CD4-positive, alpha-beta T cell treated with Interleukin-15 for 1 hour (primary cell): ENCODE results near the gene EPHB2.
"Not testable (repeated sequence)": the region's sequence is repeated elsewhere in the genome, so short reads cannot be mapped to it uniquely, and the experiment has no call there.

Experiments
- DNase-seq: peaks from one replicate; pipeline ENCODE4 v3.0.0-alpha.2; 2020

Gene EPHB2

DNA sequence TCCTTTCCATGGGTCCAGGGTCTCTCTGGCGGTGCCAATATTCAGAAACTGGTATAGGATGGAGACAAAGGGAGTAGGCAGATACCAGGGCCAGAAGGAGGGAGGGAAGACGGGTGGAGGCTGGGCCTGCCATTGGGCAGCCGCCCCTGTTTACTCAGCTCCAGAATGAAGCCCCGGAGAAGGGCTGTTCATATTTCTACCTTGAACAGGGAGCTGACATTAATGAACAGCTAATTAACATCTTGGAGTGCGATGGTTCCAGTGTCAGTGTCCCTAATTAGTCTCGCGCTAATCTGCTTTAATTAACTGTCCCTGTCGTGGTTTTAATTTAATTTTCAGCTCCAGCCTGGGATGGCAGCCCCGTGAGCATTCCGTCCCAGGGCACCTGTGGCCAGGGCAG is 113.8 kb downstream of the EPHB2 start:
- no peak for DNase-seq

DNA sequence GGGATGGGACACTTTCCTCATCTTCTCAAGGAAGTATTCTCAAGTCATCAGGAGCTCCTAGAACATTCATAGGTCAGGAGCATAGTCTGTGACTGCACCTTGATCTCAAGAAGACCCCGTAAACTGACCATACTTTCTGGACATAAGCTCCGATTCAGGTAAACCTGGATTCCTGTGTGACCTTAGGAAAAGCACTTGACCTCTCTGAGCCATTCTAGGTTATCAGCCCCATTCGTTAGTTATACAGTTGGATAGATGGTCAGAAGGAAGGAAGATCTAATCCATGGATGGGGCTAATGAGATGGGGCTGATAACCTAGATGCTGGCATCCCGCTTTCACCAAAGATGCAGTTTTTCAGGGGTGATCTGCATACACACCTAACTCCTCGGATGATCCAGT is 114.3 kb downstream of the EPHB2 start:
- DNase-seq, result no peak

- DNase-seq, result no peak
Measured at GRCh38 chr1:22825486-22826189, 115.0 kb downstream of the EPHB2 start.

GRCh38 chr1:22826604-22827580 is 116.3 kb downstream of the EPHB2 start:
- DNase-seq, result no peak

- DNase-seq, result no peak
Measured at GRCh38 chr1:22827666-22828483, 117.2 kb downstream of the EPHB2 start.

DNA sequence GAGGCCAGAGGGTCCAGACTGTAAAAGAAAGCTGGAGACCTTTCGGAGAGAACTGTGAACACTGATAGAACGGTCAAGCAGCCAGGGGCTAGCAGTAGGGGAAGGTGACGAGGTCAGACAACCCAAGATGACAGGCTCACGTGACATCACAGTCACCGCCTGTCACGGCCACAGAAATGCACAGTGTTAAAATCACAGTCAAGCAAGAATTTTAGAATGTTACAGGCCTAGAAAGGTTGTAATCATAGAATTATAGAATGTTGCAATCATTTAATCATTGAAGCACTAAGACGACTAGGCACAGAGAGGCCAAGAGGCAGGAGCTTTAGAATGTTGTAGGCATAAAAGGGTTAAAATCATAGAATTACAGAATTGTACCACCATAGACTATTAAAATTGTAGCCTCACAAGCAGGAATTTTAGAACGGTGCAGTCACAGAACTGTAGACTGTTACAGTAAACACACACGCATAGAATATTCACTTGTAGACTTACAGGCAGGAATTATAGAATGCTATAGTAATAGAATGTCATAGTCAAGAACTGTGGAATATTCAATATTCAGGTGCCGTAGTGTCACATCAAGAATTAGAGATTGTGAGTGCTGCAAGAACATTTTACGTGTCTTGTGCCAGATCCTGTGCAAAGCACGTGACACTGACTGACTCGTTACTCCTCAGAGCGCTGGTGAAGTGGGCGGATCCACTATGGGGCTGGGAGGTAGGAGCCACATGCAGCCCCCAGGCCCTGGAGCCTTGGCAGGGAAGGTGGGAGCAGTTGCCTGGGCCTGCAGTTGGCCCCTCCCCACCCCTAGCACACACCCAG is 118.1 kb downstream of the EPHB2 start:
- DNase-seq, result no peak

DNA sequence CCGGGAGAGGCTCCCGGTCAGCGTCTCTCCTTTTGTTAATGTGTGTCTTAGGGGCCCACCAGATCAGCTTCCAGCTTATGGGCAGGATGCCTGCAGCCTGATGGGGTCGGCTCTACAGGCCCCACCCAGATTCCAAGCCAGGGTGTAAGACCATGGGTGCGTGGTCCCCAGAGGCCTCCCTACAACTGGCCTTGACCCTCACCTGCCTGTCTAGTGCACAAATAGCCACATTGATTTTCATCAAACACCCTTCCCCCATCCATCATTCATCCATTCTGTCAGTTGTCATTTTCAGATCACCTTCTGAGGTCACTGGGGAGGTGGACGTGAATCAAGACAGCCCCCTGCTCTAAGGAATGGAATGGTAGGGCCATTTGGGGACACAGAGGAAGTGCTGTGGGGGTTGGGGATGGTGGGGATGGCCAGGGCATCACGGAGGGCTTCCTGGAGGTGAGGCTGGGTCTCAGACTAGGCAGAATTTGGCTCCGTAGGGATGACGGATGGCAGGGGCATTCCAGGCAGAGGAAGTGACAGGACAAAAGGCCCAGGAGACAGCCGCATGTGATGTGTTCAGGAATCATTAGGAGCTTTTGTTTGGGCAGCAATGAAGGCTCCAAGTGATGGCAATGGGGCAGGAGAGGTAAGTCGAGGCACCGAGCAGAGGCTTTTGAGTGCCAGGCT is 118.8 kb downstream of the EPHB2 start:
- no peak for DNase-seq

DNA sequence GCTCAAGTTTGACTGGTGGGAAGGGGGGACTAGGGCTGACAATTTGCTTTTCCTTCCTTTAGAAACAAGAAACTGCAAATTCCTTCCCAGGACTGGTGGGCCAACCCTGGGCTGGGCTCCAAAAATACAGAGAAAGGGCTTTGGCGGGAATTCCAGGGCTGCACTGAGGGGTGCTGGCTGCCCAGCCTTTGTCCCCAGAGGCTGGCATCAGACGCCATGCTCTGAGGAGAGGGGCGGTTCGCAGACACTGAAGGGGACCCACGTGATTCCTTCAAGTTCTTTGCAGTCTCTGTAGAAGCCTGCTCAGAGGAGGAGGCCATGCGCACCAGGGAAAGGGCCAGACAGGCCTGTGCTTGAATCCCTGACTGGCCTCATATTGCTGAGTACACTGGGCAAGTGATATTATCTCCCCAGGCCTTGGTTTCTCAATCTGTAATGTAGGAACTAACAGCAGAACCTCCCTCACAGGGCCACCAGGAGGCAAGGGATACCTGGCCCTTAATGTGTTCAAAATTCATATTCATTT is 119.5 kb downstream of the EPHB2 start:
- DNase-seq, result no peak

DNA sequence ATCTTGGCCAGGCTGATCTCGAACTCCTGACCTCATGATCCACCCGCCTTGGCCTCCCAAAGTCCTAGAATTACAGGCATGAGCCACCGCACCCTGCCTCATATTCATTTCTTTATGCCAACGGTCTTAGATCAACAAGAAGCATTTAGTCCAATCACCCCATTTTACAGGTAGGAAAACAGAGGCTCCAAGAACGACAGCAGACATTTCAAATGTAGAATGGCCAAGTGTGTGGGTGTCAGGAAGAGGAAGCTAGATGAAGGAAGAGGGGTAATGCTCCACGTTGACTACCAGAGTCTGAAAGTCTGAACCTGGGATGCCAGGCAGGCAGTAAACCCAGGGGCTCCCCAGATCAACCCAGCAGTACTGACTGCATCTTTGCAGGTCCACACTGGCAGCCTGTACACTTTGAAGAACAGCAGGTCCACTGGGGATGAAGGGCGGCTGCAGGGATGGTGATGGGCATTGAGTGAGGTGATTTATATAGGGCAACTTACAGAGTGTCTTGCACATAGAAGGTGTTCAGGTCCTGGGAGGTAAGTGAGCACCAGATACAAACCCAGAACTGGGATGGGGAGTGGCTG is 120.2 kb downstream of the EPHB2 start:
- DNase-seq, result no peak

DNA sequence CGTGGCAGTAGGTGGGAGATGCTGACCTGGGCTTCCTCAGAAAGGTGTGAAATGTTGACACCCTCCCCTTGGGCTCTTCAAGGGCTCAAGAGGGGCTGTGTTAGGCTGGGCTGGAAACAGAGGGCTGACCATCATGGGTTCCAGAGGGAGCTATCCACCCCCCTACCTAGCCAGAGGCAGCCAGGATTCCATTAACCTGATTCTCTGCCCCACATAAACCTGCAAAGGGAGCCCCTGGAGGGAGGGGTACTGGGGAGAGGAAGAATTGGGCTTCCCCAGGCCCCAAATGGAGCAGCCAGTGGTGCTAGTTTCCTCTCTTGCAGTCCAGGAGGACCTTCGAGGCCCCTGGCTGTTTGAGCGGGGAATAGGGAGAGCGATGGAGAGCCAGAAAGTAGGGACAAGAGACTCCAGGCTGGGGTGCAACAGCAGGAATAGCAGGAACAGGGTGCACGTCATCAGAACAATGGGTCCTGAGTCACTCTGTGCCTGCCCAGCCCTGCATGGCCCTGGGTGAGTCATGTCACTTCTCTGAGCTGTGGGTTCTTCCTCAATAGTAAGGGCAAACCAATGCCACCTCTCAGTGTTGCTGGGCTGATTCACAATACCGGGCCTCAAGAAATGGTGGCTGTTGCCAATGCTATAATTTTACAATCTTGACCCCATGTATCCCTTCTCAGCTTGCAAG is 121.2 kb downstream of the EPHB2 start:
- peak; percentile 62 for DNase-seq

DNA sequence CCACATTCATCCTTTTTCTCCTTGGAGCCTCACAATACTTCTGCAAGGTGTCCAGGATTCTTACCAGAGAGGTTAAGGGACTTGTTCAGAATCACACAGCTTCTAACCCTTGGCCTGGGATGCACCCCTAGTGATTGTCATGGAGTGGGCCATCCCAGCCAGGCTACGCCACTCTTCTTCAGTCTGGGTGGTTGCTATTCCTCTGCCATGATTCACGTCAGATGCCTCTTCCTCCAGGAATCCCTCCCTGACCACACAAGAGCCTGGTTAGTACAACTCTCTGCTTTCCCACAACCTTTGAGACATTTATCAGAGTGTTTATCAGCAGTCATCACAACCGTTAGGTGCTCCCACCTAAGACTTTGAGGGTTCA is 121.8 kb downstream of the EPHB2 start:
- DNase-seq, result no peak

DNA sequence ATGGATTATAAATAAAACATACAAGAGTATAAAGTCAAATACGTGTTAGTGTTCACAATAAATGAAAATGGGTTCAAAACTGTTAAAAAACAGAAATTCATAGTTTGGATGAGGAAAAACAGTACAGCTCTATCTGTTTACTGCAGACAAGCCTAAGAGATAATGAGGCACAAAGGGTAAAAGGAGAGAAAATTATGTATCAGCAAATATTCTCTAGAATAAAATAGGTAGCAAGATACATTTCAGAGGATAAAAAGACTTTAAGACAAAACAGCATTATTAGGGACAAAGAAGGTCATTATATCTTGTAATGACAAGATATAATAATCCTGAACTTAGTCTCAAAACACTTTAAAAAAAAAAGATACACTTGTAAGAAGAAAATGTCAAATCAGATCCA is 123.1 kb downstream of the EPHB2 start:
- no peak for DNase-seq

- not testable (repeated sequence) for DNase-seq
Measured at GRCh38 chr1:22834420-22834819, 123.8 kb downstream of the EPHB2 start.

GRCh38 chr1:22835636-22836319 is 125.1 kb downstream of the EPHB2 start:
- DNase-seq, result no peak

DNA sequence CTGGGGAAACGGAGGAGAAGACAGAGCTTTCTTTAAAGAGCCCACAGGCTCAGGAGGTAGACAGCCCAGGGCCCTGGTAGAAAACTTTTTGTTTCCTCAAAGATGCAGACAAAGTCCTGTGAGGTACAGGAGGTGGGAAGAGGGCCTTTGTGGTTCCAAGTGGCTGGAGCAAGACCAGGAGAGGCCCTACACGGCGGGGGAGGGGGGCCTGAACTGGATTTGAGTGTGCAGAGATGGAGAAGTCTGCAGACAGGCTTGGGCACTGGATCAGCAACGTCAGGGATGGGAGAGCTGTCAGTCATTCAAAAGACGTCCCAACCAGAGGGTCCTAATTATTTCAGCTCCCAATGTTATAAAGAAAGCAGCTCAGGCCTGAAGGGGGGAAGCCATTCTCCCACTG is 126.2 kb downstream of the EPHB2 start:
- DNase-seq, result no peak

DNA sequence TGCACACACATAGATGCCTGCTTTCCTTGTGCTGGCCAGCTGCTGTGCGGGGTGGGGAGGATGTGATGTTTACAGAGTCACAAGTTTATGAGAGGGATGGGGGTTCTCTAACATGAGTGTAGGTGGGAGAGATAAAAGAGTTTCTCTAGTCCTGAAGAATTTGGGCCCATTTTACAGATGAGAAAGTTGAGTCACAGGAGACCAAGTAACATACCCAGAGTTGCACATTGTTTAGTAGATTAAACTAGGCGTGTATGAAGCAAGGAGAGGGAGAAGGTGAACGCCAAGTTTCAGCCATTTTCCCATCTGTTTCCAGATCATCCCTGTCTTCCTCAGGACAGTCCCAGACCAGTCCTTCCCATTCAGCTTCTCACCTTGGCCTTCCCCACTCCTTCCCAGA is 126.7 kb downstream of the EPHB2 start:
- no peak for DNase-seq

DNA sequence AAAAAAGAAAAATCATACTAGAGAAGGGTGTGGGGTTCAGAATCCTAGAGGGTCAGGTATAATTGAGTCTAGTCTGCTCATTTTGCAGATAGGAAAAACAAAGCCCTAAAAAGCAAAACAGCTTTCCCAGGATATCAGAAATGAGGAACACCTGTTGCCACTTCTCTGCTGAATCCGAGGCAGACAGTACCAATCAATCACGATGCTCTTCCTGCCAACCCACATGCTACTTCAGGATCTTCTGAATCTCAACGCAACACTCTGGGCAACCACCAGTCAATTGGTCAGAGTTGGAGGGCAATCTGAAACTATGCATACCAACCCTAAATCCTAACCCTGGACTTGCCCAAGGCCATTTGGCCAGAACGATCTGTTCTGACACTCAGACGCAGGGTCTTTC is 128.3 kb downstream of the EPHB2 start:
- no peak for DNase-seq

DNA sequence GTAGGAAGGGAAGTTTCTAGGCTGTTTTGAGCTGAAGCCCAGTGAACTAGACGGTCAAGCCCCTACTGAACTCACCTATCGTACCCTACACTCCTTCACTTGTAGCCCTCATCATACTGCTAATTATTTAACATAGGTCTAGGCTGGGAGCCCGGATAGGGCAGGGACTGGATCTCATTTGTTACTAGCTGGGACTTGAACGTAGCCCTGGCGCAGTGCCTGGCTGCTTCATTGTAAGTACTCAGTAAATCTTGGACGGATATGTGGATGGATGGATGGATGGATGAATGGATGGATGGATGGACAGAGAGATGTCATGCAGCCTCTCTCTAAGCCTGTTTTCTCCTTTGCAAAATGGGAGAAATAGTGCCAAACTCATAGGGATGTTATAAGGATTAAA is 129.2 kb downstream of the EPHB2 start:
- no peak for DNase-seq

DNA sequence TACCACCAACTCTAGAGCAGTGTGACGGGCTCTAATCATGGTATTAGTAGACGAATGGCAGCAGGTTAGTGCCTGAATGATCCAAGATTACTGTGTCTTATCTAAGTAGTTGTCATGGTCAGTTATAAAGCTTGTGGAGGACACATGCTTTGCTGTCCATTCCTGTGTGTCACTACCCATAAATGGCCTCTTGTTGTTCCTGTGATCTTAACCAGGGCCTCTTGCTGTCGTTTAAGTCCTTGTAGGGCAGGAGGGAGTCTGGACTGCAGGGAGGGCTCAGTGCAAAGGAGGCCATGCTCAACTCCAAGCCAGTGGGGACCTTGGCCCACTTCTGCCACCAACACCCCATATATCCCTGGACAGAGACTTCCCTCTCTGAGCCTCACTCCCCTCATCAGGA is 130.5 kb downstream of the EPHB2 start:
- DNase-seq, result no peak

- no peak for DNase-seq
Measured at GRCh38 chr1:22841860-22842281, 131.2 kb downstream of the EPHB2 start.
